Left cardiac atrium (tissue), 4 donors: Measurements from ENCODE around the gene ERC2. TPM values are rescaled to one million over a fixed set of nuclear protein-coding genes. Genes with fewer than 3 reads are reported as not detected.

Experiments
- ATAC-seq, 2 donors: fragments of 200-7000 bp; cut with Tn5 transposase; one replicate each; pipeline ENCODE4 v1.9.1; 2020; ENCODE audit warnings: mild to moderate bottlenecking in 2 of 2, moderate library complexity in 2 of 2
- DNase-seq: peaks from one replicate; pipeline ENCODE4 v3.0.0-alpha.2; 2020
- intact Hi-C, 2 donors: fragments of 100-400 bp; cut with DNase I; formaldehyde crosslinking; loops; one replicate each; pipeline versions ENCODE4 v1.14.1 to v1.15.1; 2022 to 2023
- microRNA-seq, 2 donors: library from miRNA; unstranded; fragments of <30 nt; microRNA quantifications; one replicate each; pipeline ENCODE4 v1.2.0, GENCODE V29; 2020
- total RNA-seq, 2 donors: library from RNA; stranded (reverse); fragmentation: NEBNext Ultra II Directional; extraction: Animal tissue kit (Norgen Biotek cat#: 25700); gene quantifications; one replicate each; pipeline ENCODE4 v1.2.1, GENCODE V29; 2021
- donor health status: DM: no; HTN: yes; CAD: no.
- donor health status: DM: no; HTN: yes; CAD: no; lungs with severe emphysema.
- donor health status: DM: yes; HTN: yes; CAD: no.
- donor health status: Dilated cardiomyopathy.

ERC2 gene
- total RNA-seq, 2 donors from 2014 or later: 2.6 to 3.6 TPM

- ATAC-seq (no peak), DNase-seq (no peak)
- intact Hi-C loops: no loop called here
Measured at GRCh38 chr3:55469957-55470526, 998.2 kb downstream of the ERC2 start.

DNA sequence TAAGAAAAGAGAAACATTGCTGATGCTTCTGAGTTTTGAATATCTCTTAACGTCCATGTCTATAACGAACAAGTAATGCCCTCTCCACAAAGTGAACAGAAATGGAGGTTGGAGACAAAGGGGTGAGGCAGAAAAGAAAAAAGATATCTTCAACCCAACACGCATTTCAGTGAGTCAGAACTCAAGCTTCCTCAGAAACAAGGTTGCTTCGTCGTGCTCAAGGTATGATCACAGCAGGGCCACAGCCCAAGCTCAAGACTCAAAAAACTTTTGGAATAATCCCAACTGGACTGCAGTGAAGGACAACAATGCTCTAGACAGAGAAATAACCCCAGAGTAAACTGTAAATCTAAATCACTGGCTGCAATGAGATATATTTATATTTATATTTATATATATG, 1000.0 kb downstream of the ERC2 start:
- DNase-seq: no peak
- intact Hi-C loops: no loop called here
- no peak for ATAC-seq

DNA sequence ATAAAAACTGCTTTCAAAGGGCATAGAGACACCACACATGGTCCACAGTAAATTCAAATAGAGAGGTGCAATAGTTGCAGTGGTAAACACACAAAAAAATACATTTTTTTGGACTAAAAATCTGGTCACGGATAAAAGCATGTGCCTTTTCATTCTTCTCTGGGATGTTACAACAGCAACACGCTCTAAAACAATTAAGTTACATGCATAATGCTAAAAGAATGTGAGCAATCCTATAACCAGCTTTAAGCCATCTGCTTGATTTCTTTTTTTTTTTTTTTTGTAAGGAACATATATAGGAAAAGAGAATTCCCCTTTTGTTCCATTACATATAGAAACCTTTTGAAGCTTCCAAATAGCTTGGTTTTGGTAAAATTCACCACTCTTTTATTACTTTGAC, 1001.2 kb downstream of the ERC2 start:
- intact Hi-C loops: no loop called here
- no peak for DNase-seq
- no peak for ATAC-seq

- DNase-seq (no peak), ATAC-seq (no peak)
- intact Hi-C loops: no loop called here
Measured at GRCh38 chr3:55466526-55466925, 1001.7 kb downstream of the ERC2 start.

DNA sequence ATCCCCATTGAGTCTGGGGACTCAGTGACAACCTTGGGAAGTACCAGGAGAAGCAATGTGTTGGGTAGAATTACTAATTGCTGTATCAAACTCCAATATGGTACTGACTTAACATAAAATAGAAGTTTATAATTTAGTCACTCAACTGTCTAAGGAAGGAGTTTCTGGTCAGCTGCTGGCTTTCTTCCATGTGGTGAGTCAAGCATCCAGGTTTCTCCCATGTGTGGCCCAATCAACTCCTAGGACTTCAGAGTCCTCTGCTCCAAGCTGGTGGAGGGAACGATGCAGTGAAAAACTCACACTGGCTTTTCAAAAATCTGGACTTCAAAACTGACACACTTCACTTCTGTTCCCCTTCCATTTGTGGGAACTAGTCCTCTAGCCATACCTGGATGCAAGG, 1006.4 kb downstream of the ERC2 start:
- DNase-seq: no peak
- intact Hi-C loops: no loop called here
- ATAC-seq: no peak

DNA sequence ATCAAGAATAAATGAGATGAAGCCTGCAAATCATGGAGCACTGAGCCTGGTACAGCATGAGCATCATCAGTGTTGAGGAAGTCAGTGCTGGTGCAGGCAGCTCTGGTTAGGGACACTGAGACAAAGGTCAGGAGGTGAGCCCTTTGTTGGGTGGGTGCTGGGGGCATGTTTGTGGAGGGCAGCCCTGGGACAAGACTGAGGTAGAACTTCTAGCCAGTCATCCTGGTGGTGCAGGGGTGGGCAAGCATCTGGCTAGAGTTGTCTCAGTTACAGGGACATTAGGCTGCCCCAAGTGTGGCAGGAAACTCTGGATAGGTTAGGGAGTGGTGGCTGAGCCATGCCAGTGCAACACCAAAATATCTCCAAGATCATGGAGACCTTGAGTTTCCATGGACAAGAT, 1008.4 kb downstream of the ERC2 start:
- no peak for DNase-seq
- intact Hi-C loops: no loop called here
- no peak for ATAC-seq

Small RNAs within 50 kb of the gene (microRNA-seq; reads per million reads assigned to microRNA genes)
- 0 to 0.20 reads per million in 2 donors for gene MIR3938

Other genes starting within 250 kb of the ERC2 start
- 10 to 100 TPM; 15.8 to 17.0 TPM for gene CCDC66, start 88.7 kb upstream of the ERC2 start, total RNA-seq
- 10 to 100 TPM; 30.0 to 34.7 TPM for gene TASOR, start 214.8 kb upstream of the ERC2 start, total RNA-seq